ENCODE results near the gene DLGAP1.

The DLGAP1 gene

DNA sequence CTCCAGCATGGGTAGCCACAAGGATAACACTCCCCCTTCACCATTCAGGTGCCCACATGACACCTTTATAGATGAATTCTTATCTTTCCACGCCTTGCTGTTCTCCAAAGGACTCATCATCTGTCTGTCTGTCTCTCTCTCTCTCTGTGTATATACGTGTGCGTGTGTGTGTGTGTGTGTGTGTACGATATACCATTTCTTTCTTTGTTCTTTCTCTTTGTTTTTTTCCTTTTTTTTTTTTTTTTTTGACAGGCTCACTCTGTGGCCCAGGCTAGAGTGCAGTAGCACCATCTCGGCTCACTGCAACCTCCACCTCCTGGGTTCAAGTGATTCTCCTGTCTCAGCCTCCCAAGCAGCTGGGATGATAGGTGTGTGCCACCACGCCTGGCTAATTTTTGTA is 98.2 kb downstream of the DLGAP1 start:
- ChIA-PET CTCF (no interaction called here), POLR2A (no interaction called here)
- TF ChIP-seq SP1 (IDR thresholded peaks at IDR 0.05) (no peak), NFRKB (IDR thresholded peaks at IDR 0.05) (no peak), SUZ12 (IDR thresholded peaks at IDR 0.05) (no peak), FOXM1 (IDR thresholded peaks at IDR 0.05; ENCODE audit: borderline replicate concordance) (no peak), LEF1 (IDR thresholded peaks at IDR 0.05; ENCODE audit: borderline replicate concordance) (no peak)
- no peak for DNase-seq (ENCODE audit: extremely low spot score)

DNA sequence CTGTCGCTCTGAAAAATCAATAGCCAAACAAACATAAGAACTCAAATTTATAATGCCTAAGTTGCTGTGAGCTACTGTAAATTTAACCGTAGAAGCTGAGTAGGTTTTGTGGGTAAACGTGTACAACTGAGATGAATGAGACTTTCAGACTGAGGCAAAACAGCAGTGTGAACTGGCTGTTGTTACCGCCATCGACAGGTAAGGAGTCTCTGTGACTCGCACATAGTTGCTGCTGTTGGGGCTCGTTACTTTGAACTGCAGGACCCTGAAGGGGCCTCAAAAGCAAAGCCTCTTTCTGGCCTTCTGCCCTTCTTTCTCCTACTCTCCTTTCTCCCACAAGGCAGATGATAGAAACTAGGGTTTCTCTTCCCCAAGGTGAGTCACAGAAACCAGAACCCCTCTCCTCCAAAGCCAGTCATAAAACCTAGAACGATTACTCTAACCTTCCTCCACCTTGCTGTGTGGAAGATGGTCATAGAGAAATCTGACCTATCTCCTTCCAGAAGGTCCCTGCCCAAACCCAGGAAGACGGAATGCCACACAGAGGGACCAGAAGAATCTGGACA is 101.2 kb downstream of the DLGAP1 start:
- TF ChIP-seq CTBP1 (IDR thresholded peaks at IDR 0.05; ENCODE audit: borderline replicate concordance) (no peak), BHLHE40 (IDR thresholded peaks at IDR 0.05; ENCODE audit: borderline replicate concordance) (no peak), FOXM1 (IDR thresholded peaks at IDR 0.05; ENCODE audit: borderline replicate concordance) (no peak), NFRKB (IDR thresholded peaks at IDR 0.05) (no peak), HDGF (IDR thresholded peaks at IDR 0.05; ENCODE audit: borderline replicate concordance) (no peak), SUZ12 (IDR thresholded peaks at IDR 0.05) (no peak), ZNF384 (IDR thresholded peaks at IDR 0.05) (no peak), TARDBP (IDR thresholded peaks at IDR 0.05) (no peak), ARNT (IDR thresholded peaks at IDR 0.05) (no peak), SP1 (IDR thresholded peaks at IDR 0.05) (no peak), ELF4 (IDR thresholded peaks at IDR 0.05) (no peak), L3MBTL2 (conservative IDR thresholded peaks at IDR 0.05) (no peak), LEF1 (IDR thresholded peaks at IDR 0.05; ENCODE audit: borderline replicate concordance) (no peak), FOXA1 (IDR thresholded peaks at IDR 0.05) (no peak), FOXK2 (IDR thresholded peaks at IDR 0.05) (no peak), PKNOX1 (IDR thresholded peaks at IDR 0.05) (no peak)
- ChIA-PET POLR2A (no interaction called here), CTCF (no interaction called here)
- DNase-seq (ENCODE audit: extremely low spot score), result no peak

GRCh38 chr18:4352746-4353551 is 102.2 kb downstream of the DLGAP1 start:
- ChIA-PET CTCF (no interaction called here), POLR2A (no interaction called here)
- DNase-seq (ENCODE audit: extremely low spot score), result peak; percentile 4
- TF ChIP-seq PKNOX1 (IDR thresholded peaks at IDR 0.05), result peak; percentile 58
- no peak for TF ChIP-seq FOXK2 (IDR thresholded peaks at IDR 0.05)
- TF ChIP-seq SP1 (IDR thresholded peaks at IDR 0.05), result no peak
- TF ChIP-seq CTBP1 (IDR thresholded peaks at IDR 0.05; ENCODE audit: borderline replicate concordance), result no peak
- no peak for TF ChIP-seq BHLHE40 (IDR thresholded peaks at IDR 0.05; ENCODE audit: borderline replicate concordance)
- TF ChIP-seq SUZ12 (IDR thresholded peaks at IDR 0.05), result no peak
- no peak for TF ChIP-seq ELF4 (IDR thresholded peaks at IDR 0.05)
- no peak for TF ChIP-seq HDGF (IDR thresholded peaks at IDR 0.05; ENCODE audit: borderline replicate concordance)

DNA sequence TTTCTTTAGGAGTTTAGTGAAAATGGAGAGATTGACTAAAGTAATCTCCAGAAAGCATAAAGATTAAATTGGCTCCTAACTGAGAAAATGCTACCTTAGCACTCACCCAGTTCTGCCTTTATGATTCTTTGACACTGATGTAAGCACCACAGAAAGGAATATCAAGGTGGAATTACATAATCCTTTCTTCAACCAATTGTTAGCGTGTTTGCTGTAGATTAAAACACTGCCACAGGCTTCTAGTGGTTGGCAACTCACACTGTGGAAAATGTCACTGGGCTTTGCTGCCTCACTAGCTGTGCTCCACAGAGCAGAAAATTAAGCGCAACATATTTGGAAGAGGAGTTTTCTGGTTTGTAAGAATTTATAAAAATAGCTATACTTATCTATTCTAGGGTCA is 104.1 kb downstream of the DLGAP1 start:
- no peak for DNase-seq (ENCODE audit: extremely low spot score)
- CTCF ChIA-PET, result no interaction called here
- POLR2A ChIA-PET, result no interaction called here

DNA sequence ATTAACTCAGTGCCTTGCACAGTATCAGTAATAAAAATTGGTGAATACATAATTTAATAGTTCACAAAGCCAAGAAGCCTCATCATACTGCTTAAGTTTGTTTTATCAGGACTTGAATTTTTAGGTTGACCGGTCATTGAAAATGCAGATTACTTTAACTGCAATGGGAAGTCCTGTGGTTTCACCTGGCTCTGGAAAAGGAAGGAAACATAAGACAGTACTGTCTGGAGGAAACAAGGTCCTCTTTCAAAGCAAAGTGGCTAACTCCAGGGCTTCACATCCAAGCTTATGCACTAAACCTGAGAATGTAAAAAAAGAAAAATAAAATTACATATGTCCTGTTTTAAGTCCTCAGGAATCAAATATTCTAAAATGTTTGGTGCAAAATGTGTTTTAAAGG is 119.7 kb downstream of the DLGAP1 start:
- CTCF ChIA-PET, result no interaction called here
- no peak for TF ChIP-seq TARDBP (IDR thresholded peaks at IDR 0.05)
- TF ChIP-seq CTBP1 (IDR thresholded peaks at IDR 0.05; ENCODE audit: borderline replicate concordance), result no peak
- no peak for TF ChIP-seq ZNF384 (IDR thresholded peaks at IDR 0.05)
- TF ChIP-seq ELF4 (IDR thresholded peaks at IDR 0.05), result no peak
- TF ChIP-seq LEF1 (IDR thresholded peaks at IDR 0.05; ENCODE audit: borderline replicate concordance), result no peak
- TF ChIP-seq FOXK2 (IDR thresholded peaks at IDR 0.05), result no peak
- no peak for TF ChIP-seq FOXM1 (IDR thresholded peaks at IDR 0.05; ENCODE audit: borderline replicate concordance)
- TF ChIP-seq HDGF (IDR thresholded peaks at IDR 0.05; ENCODE audit: borderline replicate concordance), result no peak
- TF ChIP-seq ARNT (IDR thresholded peaks at IDR 0.05), result no peak
- no peak for TF ChIP-seq NFRKB (IDR thresholded peaks at IDR 0.05)
- TF ChIP-seq SP1 (IDR thresholded peaks at IDR 0.05), result no peak
- no peak for TF ChIP-seq L3MBTL2 (conservative IDR thresholded peaks at IDR 0.05)
- no peak for TF ChIP-seq SUZ12 (IDR thresholded peaks at IDR 0.05)
- POLR2A ChIA-PET, result no interaction called here
- DNase-seq (ENCODE audit: extremely low spot score), result no peak

More for the DNA sequence above, 104.1 kb downstream of the DLGAP1 start:
- TF ChIP-seq PKNOX1 (IDR thresholded peaks at IDR 0.05), result no peak
- TF ChIP-seq FOXA1 (IDR thresholded peaks at IDR 0.05), result no peak
- no peak for TF ChIP-seq ZNF384 (IDR thresholded peaks at IDR 0.05)
- no peak for TF ChIP-seq FOXM1 (IDR thresholded peaks at IDR 0.05; ENCODE audit: borderline replicate concordance)
- TF ChIP-seq LEF1 (IDR thresholded peaks at IDR 0.05; ENCODE audit: borderline replicate concordance), result no peak
- TF ChIP-seq TARDBP (IDR thresholded peaks at IDR 0.05), result no peak
- no peak for TF ChIP-seq CTBP1 (IDR thresholded peaks at IDR 0.05; ENCODE audit: borderline replicate concordance)
- no peak for TF ChIP-seq SP1 (IDR thresholded peaks at IDR 0.05)

- no peak for DNase-seq (ENCODE audit: extremely low spot score)
- CTCF ChIA-PET, result no interaction called here
Observed at GRCh38 chr18:4333043-4333442, 122.1 kb downstream of the DLGAP1 start.

More at GRCh38 chr18:4333043-4333442, 122.1 kb downstream of the DLGAP1 start:
- no peak for TF ChIP-seq L3MBTL2 (conservative IDR thresholded peaks at IDR 0.05)
- TF ChIP-seq HDGF (IDR thresholded peaks at IDR 0.05; ENCODE audit: borderline replicate concordance), result no peak
- TF ChIP-seq TARDBP (IDR thresholded peaks at IDR 0.05), result no peak
- no peak for TF ChIP-seq SP1 (IDR thresholded peaks at IDR 0.05)
- no peak for TF ChIP-seq BHLHE40 (IDR thresholded peaks at IDR 0.05; ENCODE audit: borderline replicate concordance)
- TF ChIP-seq LEF1 (IDR thresholded peaks at IDR 0.05; ENCODE audit: borderline replicate concordance), result no peak
- no peak for TF ChIP-seq FOXK2 (IDR thresholded peaks at IDR 0.05)
- TF ChIP-seq FOXA1 (IDR thresholded peaks at IDR 0.05), result no peak
- POLR2A ChIA-PET, result no interaction called here
